HepG2 (cell line): ENCODE results near the gene EXOC6B. TPM values are rescaled to one million over a fixed set of nuclear protein-coding genes. Genes with fewer than 3 reads are reported as not detected.

Source experiments
- ATAC-seq: fragments of 200-7000 bp; cut with Tn5 transposase; 3 replicates; pipeline ENCODE4 v1.9.1; 2020; ENCODE audit warnings: mild to moderate bottlenecking, moderate library complexity
- BruUV-seq: library from RNA; stranded (reverse); fragments of 400-500 nt; replicated peaks from 2 replicates; lab custom pipeline; 2021; lab: Mats Ljungman, UMichigan
- CTCF ChIA-PET: fragments of 300-600 bp; formaldehyde crosslinking; extraction: SDS; loops from one replicate; lab custom pipeline; 2021; ENCODE audit warnings: low total read pairs, inconsistent platforms, low intra/inter-chr PET ratio; lab: Yijun Ruan, JAX
- POLR2A ChIA-PET: fragments of 350-600 bp; sonication (Branson Sonifier 250); formaldehyde crosslinking; loops from one replicate; lab custom pipeline; 2020; ENCODE audit warnings: antibody characterized with exemption, inconsistent platforms; lab: Yijun Ruan, JAX
- DNase-seq: peaks from one replicate; pipeline ENCODE4 v3.0.0-alpha.2; 2015; ENCODE audit warnings: low spot score
- FAIRE-seq: peaks from 3 replicates; lab custom pipeline; 2011; peaks lifted over from hg19 to GRCh38; lab: Jason Lieb, UNC
- H2AFZ ChIP-seq: one replicate; pipeline ENCODE4 v1.6.1; 2011; ENCODE audit warnings: low read length, inconsistent platforms
- H3K27ac ChIP-seq: fragments of 300-600 bp; 3 replicates; pipeline ENCODE4 v1.8.0; 2011; ENCODE audit warnings: mixed run types, mild to moderate bottlenecking, mixed read lengths, low read length, inconsistent platforms; ENCODE audit not compliant: insufficient read depth; ENCODE audit errors: extremely low read length
- H3K27me3 ChIP-seq, 2 experiments: fragments of 200-600 bp in 1 of 2; 2 replicates in 1 of 2; 3 replicates in 1 of 2; pipeline versions ENCODE4 v1.6.0 to v1.8.0; 2011; ENCODE audit warnings: low read length in 2 of 2, mild to moderate bottlenecking in 2 of 2, moderate library complexity in 2 of 2, inconsistent platforms in 1 of 2; ENCODE audit not compliant: insufficient read depth in 2 of 2, control insufficient read depth in 1 of 2
- H3K36me3 ChIP-seq, 2 experiments: fragments of 200-600 bp in 1 of 2; replicated peaks in 1 of 2; 2 replicates in 1 of 2; 3 replicates in 1 of 2; pipeline versions ENCODE4 v1.5.1 to v1.8.0; 2011; ENCODE audit warnings: low read length in 2 of 2, inconsistent platforms in 1 of 2; ENCODE audit not compliant: insufficient read depth in 2 of 2, control insufficient read depth in 1 of 2
- H3K4me1 ChIP-seq: 2 replicates; pipeline ENCODE4 v1.5.1; 2012; ENCODE audit warnings: low read length, inconsistent platforms; ENCODE audit not compliant: insufficient read depth
- H3K4me2 ChIP-seq: 2 replicates; pipeline ENCODE4 v1.6.0; 2011; ENCODE audit warnings: low read depth, low read length, inconsistent platforms
- H3K4me3 ChIP-seq, 3 experiments: fragments of 200-600 bp in 1 of 3; sonication (generic), shearing (Covaris generic) in 1 of 3; replicated peaks in 1 of 3; 2 replicates each; pipeline ENCODE4 v1.5.1; 2011 to 2016; ENCODE audit warnings: low read length in 3 of 3, inconsistent platforms in 2 of 3, low read depth in 2 of 3, mild to moderate bottlenecking in 2 of 3, control low read depth in 1 of 3, mixed read lengths in 1 of 3; ENCODE audit not compliant: insufficient read depth in 1 of 3
- H3K79me2 ChIP-seq: one replicate; pipeline ENCODE4 v1.6.1; 2011; ENCODE audit warnings: low read length, inconsistent platforms; ENCODE audit not compliant: insufficient read depth
- H3K9ac ChIP-seq: 2 replicates; pipeline ENCODE4 v1.6.0; 2011; ENCODE audit warnings: mild to moderate bottlenecking, low read depth, low read length, inconsistent platforms; ENCODE audit not compliant: insufficient read depth
- H3K9me3 ChIP-seq: 2 replicates; pipeline ENCODE4 v1.5.1; 2012; ENCODE audit warnings: mild to moderate bottlenecking, low read length
- H4K20me1 ChIP-seq: 2 replicates; pipeline ENCODE4 v1.6.0; 2011; ENCODE audit warnings: inconsistent platforms, mild to moderate bottlenecking, low read length, moderate library complexity; ENCODE audit not compliant: insufficient read depth
- ADNP ChIP-seq: sonication (generic); formaldehyde crosslinking; IDR thresholded peaks from 2 replicates; pipeline ENCODE4 v1.4.0; 2020; ENCODE audit warnings: missing genetic modification reagents
- ARHGAP35 ChIP-seq: sonication (generic); formaldehyde crosslinking; IDR thresholded peaks from 2 replicates; pipeline ENCODE4 v1.9.0; 2022; ENCODE audit warnings: mild to moderate bottlenecking, inconsistent platforms, moderate library complexity, missing genetic modification reagents, borderline replicate concordance
- E2F2 ChIP-seq: sonication (generic); formaldehyde crosslinking; IDR thresholded peaks from 2 replicates; pipeline ENCODE4 v1.4.0; 2020; ENCODE audit warnings: missing genetic modification reagents, borderline replicate concordance
- FOXP4 ChIP-seq: sonication (generic); formaldehyde crosslinking; IDR thresholded peaks from 2 replicates; pipeline ENCODE4 v1.4.0; 2020; ENCODE audit warnings: missing genetic modification reagents
- GPN1 ChIP-seq: sonication (generic); formaldehyde crosslinking; IDR thresholded peaks from 2 replicates; pipeline ENCODE4 v1.5.1; 2020; ENCODE audit warnings: missing genetic modification reagents, borderline replicate concordance
- IKZF5 ChIP-seq: IDR thresholded peaks from 2 replicates; pipeline ENCODE4 v1.6.1; 2018; ENCODE audit warnings: missing genetic modification reagents, mild to moderate bottlenecking, missing compliant biosample characterization
- LRRFIP1 ChIP-seq: sonication (generic); formaldehyde crosslinking; conservative IDR thresholded peaks from 2 replicates; pipeline ENCODE4 v1.4.0; 2020; ENCODE audit warnings: missing genetic modification reagents
- ZNF138 ChIP-seq: sonication (generic); formaldehyde crosslinking; IDR thresholded peaks from 2 replicates; pipeline ENCODE4 v1.5.0; 2020; ENCODE audit warnings: mild to moderate bottlenecking, low read depth, missing genetic modification reagents
- ZNF512B ChIP-seq: sonication (generic); formaldehyde crosslinking; IDR thresholded peaks from 2 replicates; pipeline ENCODE4 v1.5.1; 2020; ENCODE audit warnings: missing genetic modification reagents, mild to moderate bottlenecking, borderline replicate concordance
- ZNF891 ChIP-seq: sonication (generic); formaldehyde crosslinking; IDR thresholded peaks from 2 replicates; pipeline ENCODE4 v1.5.0; 2020; ENCODE audit warnings: mild to moderate bottlenecking, missing genetic modification reagents
- ZSCAN5A ChIP-seq: sonication (generic); formaldehyde crosslinking; IDR thresholded peaks from 2 replicates; pipeline ENCODE4 v1.8.0; 2022; ENCODE audit warnings: mild to moderate bottlenecking, missing genetic modification reagents, borderline replicate concordance
- WGBS: methylation state at CpG from one replicate; pipeline ENCODE4 v1.1.6; 2017; ENCODE audit warnings: low lambda C conversion rate; 5-methylcytosine and 5-hydroxymethylcytosine counted together
- in situ Hi-C: cut with HindIII; loops from 2 replicates; pipeline ENCODE4 v1.10.0; 2017; ENCODE audit warnings: low pct_unique_long_range_greater_than_20kb; ENCODE audit not compliant: extremely low pct_ligation_motif_present
- intact Hi-C: fragments of 100-400 bp; cut with micrococcal nuclease; formaldehyde crosslinking; loops from one replicate; pipeline ENCODE4 v1.10.0; 2022; ENCODE audit not compliant: unreplicated experiment
- polyA plus RNA-seq, 8 experiments: library from polyadenylated mRNA; depleted of rRNA in 3 of 8; stranded (reverse) in 7 of 8; unstranded in 1 of 8; fragments of >200 nt; fragmentation: Illumina TruSeq in 4 of 8; extraction: Trizol in 4 of 8; gene quantifications; 2 replicates each; pipeline versions ENCODE4 v1.2.1 to v1.2.3, GENCODE V29; 2011 to 2016; ENCODE audit warnings: low read depth in 4 of 8, missing spikeins in 1 of 8, mixed read lengths in 1 of 8; ENCODE audit not compliant: insufficient read depth in 1 of 8
- total RNA-seq, 5 experiments: library from RNA; depleted of rRNA; stranded (reverse); fragments of >200 nt; fragmentation: Illumina TruSeq; extraction: Trizol; gene quantifications; 2 replicates each; pipeline ENCODE4 v1.2.3, GENCODE V29; 2016; ENCODE audit warnings: low read depth in 1 of 5

EXOC6B gene
- total and polyA plus RNA-seq, 2 of the 13 experiments (the other 11 are each of a cell fraction or from before 2014, with no cell fraction given): 9.1 to 15.9 TPM

- no peak for TF ChIP-seq IKZF5 (CRISPR knock-in tag)
Observed at GRCh38 chr2:72274380-72274797, 551.4 kb downstream of the EXOC6B start (continued).

GRCh38 chr2:72273384-72273783 lies 552.4 kb downstream of the EXOC6B start:
- in situ Hi-C loops: no loop called here
- Histone ChIP-seq H3K4me2 (no peak overlapping the region), H3K27ac (no peak overlapping the region), H3K36me3 (no peaks in the 10 kb centered on the region), H3K79me2 (no peaks in the 10 kb centered on the region), H2AFZ (no peak overlapping the region), H3K9ac (no peak overlapping the region), H3K27me3 (no peaks in the 10 kb centered on the region), H3K4me3 (no peak overlapping the region), H3K9me3 (no peaks in the 10 kb centered on the region), H4K20me1 (no peaks in the 10 kb centered on the region), H3K4me1 (0 out of 2 replicates have a peak, but pooled peaks cover 9% of the 10 kb centered on the region)
- FAIRE-seq (no peak), DNase-seq (no peak), ATAC-seq (no peak)
- CTCF ChIA-PET: no interaction called here
- no TSS peak for BruUV-seq
- POLR2A ChIA-PET: no interaction called here
- WGBS: 23% methylated on average over 1 of the region's 1 CpG
- intact Hi-C loops: no loop called here
- TF ChIP-seq ARHGAP35 (CRISPR knock-in tag) (no peak), ZSCAN5A (CRISPR knock-in tag) (no peak), FOXP4 (CRISPR knock-in tag) (no peak), E2F2 (no peak), ZNF891 (CRISPR knock-in tag) (no peak), GPN1 (CRISPR knock-in tag) (no peak), ZNF138 (CRISPR knock-in tag) (no peak), ZNF512B (CRISPR knock-in tag) (no peak), ADNP (CRISPR knock-in tag) (no peak), LRRFIP1 (CRISPR knock-in tag) (no peak)
